Esophagus muscularis mucosa (tissue), 4 donors: ENCODE measurements around the gene PRKAR1B. TPM values are rescaled to one million over a fixed set of nuclear protein-coding genes. Genes with fewer than 3 reads are reported as not detected.

Experiments
- DNase-seq: peaks from one replicate; pipeline ENCODE4 v3.0.0-alpha.2; 2017; ENCODE audit errors: extremely low spot score
- H3K27ac ChIP-seq, 4 donors: fragments of 200-600 bp; sonication (generic); replicated peaks in 1 of 4; 1 replicate in 3 of 4; 2 replicates in 1 of 4; pipeline ENCODE4 v1.5.1; 2016 to 2019; ENCODE audit warnings: mild to moderate bottlenecking in 1 of 4
- H3K27me3 ChIP-seq, 4 donors: fragments of 200-600 bp; sonication (generic); one replicate each; pipeline versions ENCODE4 v1.5.1 to v1.6.0; 2016 to 2019
- H3K36me3 ChIP-seq, 4 donors: fragments of 200-600 bp; sonication (generic); one replicate each; pipeline ENCODE4 v1.5.1; 2016 to 2019
- H3K4me1 ChIP-seq, 4 donors: fragments of 200-600 bp; sonication (generic); one replicate each; pipeline ENCODE4 v1.5.1; 2016 to 2019
- H3K4me3 ChIP-seq, 4 donors: fragments of 200-600 bp; sonication (generic); 1 replicate in 2 of 4; 2 replicates in 2 of 4; pipeline ENCODE4 v1.5.1; 2016 to 2019; ENCODE audit warnings: mild to moderate bottlenecking in 4 of 4, moderate library complexity in 1 of 4
- H3K9me3 ChIP-seq, 4 donors: fragments of 200-600 bp; sonication (generic); 1 replicate in 3 of 4; 2 replicates in 1 of 4; pipeline ENCODE4 v1.5.1; 2016 to 2019
- CTCF ChIP-seq, 3 experiments: fragments of 200-600 bp in 2 of 3; fragments of 450-650 bp in 1 of 3; sonication (generic) in 2 of 3; IDR thresholded peaks; one replicate each; pipeline ENCODE4 v1.5.1; 2017 to 2019; ENCODE audit warnings: antibody characterized with exemption in 3 of 3, mild to moderate bottlenecking in 2 of 3, moderate library complexity in 1 of 3
- EP300 ChIP-seq: sonication (generic); formaldehyde crosslinking; IDR thresholded peaks from one replicate; pipeline ENCODE4 v1.6.1; 2017; ENCODE audit warnings: antibody characterized with exemption
- POLR2A ChIP-seq: fragments of 450-650 bp; IDR thresholded peaks from one replicate; pipeline ENCODE4 v1.6.1; 2017; ENCODE audit warnings: antibody characterized with exemption, moderate library complexity, mild to moderate bottlenecking, low read depth
- POLR2AphosphoS5 ChIP-seq, 2 donors: sonication (generic); formaldehyde crosslinking; IDR thresholded peaks; one replicate each; pipeline ENCODE4 v1.6.1; 2017; ENCODE audit warnings: antibody characterized with exemption in 2 of 2
- WGBS: methylation state at CpG from one replicate; pipeline ENCODE4 v1.1.5; 2018; 5-methylcytosine and 5-hydroxymethylcytosine counted together
- intact Hi-C: fragments of 100-400 bp; cut with DNase I; formaldehyde crosslinking; loops from one replicate; pipeline ENCODE4 v1.15.1; 2023
- total RNA-seq, 4 donors: library from RNA; depleted of rRNA; stranded (reverse); fragments of >200 nt; gene quantifications; one replicate each; pipeline versions ENCODE4 v1.1.0 to v1.2.1, GENCODE V29; 2016

The PRKAR1B gene
- total RNA-seq, 4 donors from 2014 or later, result 15.4 to 46.9 (median 31.4) TPM

- intact Hi-C loops, result no loop called here
- no peak for TF ChIP-seq CTCF (IDR thresholded peaks at IDR 0.05)
- no peak for TF ChIP-seq POLR2AphosphoS5 (IDR thresholded peaks at IDR 0.05)
- TF ChIP-seq POLR2A, result no peak
- TF ChIP-seq EP300, result no peak
- 96% methylated on average over 8 of the region's 12 CpGs for WGBS
These were observed 91.9 kb downstream of the PRKAR1B start for GRCh38 chr7:635227-635626.

DNA sequence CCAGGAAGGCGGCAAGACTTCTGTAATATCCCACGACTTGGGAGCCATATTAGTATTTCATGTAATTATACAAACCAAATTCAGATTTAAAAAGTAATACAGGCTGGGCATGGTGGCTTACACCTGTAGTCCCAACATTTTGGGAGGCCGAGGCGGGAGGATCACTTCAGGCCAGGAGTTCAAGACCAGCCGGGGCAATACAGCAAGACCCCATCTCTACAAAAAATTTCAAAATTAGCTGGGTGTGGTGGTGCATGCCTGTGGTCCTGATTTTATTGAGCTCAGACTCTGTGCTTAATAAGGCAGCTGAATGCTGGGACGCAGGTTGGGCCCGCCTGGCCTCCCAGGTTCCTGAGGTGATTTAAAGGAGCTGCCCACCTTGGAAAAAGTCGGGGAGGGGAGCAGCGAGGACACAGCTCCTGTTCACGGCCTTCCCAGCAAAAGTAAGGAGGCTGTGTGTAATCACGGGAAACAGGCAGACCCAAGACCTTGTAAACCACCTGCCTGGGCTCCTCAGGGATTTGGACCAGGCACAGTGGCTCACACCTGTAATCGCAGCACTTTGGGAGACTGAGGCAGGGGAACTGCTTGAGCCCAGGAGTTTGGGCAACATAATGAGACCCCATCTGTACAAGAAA is 93.6 kb downstream of the PRKAR1B start:
- DNase-seq, result no peak
- H3K4me1 ChIP-seq, result no peaks in the 10 kb centered on the region
- no peaks in the 10 kb centered on the region for H3K9me3 ChIP-seq
- H3K27me3 ChIP-seq, result no peaks in the 10 kb centered on the region
- intact Hi-C loops, result no loop called here
- no peak overlapping the region for H3K4me3 ChIP-seq
- no peak for TF ChIP-seq POLR2AphosphoS5 (IDR thresholded peaks at IDR 0.05)
- no peak for TF ChIP-seq CTCF (IDR thresholded peaks at IDR 0.05)
- TF ChIP-seq EP300, result no peak
- no peak for TF ChIP-seq POLR2A
- no peak overlapping the region for H3K27ac ChIP-seq
- 97% methylated on average over 11 of the region's 12 CpGs for WGBS
- peaks cover 0 to 4% (median 0%) of the 10 kb centered on the region in 4 donors for H3K36me3 ChIP-seq

More at GRCh38 chr7:635227-635626, 91.9 kb downstream of the PRKAR1B start:
- Histone ChIP-seq H3K9me3 (no peaks in the 10 kb centered on the region), H3K27ac (no peak overlapping the region), H3K4me1 (no peaks in the 10 kb centered on the region), H3K4me3 (no peak overlapping the region), H3K36me3 (peaks cover 0 to 4% (median 0%) of the 10 kb centered on the region in 4 donors), H3K27me3 (no peaks in the 10 kb centered on the region)
- no peak for DNase-seq

- Histone ChIP-seq H3K9me3 (no peaks in the 10 kb centered on the region), H3K27ac (no peak overlapping the region), H3K36me3 (peaks cover 0 to 4% (median 0%) of the 10 kb centered on the region in 4 donors), H3K4me3 (no peak overlapping the region), H3K27me3 (no peaks in the 10 kb centered on the region), H3K4me1 (no peaks in the 10 kb centered on the region)
- 92% methylated on average over 23 of the region's 23 CpGs for WGBS
- TF ChIP-seq POLR2A, result no peak
- TF ChIP-seq CTCF (IDR thresholded peaks at IDR 0.05), result no peak
- no peak for TF ChIP-seq POLR2AphosphoS5 (IDR thresholded peaks at IDR 0.05)
- TF ChIP-seq EP300, result no peak
- DNase-seq, result no peak
- intact Hi-C loops, result no loop called here
These were observed 94.3 kb downstream of the PRKAR1B start for GRCh38 chr7:632831-633210.

DNA sequence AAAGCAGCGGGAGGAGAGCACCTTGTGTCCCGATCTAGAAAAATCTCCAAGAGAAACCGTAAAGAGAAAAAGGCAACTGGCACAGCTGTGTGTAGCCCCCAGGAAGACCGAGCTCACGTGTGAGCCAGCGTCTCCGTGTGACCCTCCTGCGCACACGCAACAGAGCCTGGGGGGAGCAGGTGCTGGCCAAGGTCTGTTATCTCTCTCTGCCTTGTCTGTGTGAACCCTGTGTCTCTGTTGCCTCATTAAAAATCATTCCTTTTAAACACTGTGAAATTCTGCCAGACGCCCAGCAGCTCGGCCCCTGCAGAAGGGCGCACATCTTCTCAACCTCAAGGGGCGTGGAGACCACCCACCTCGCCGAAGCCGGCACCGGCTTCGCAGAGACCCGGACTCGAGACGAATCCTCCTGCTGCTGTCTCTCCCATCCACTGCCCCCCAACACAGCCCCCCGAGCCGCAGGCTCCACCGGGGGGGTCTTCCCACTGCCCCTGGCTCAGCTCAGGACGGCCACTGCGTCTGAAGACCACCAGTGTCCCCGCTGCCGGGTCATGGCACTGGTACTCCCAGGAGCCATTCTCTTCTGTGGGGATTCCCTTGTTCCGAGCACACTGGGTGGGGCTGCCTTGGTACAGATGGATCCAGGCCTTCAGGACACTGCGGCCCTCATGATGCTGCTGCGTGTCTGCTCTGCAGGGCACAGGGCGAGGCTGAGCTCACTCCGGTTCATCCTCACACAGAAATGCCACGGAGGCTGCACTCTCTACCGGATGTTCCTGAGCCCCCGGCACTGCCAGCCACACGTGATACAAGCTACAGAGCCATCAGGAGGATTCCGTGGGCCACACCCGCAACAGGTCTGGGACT is 94.9 kb downstream of the PRKAR1B start:
- Histone ChIP-seq H3K9me3 (no peaks in the 10 kb centered on the region), H3K4me3 (no peak overlapping the region), H3K36me3 (peaks cover 0 to 4% (median 0%) of the 10 kb centered on the region in 4 donors), H3K27me3 (no peaks in the 10 kb centered on the region), H3K4me1 (no peaks in the 10 kb centered on the region), H3K27ac (no peak overlapping the region)
- 91% methylated on average over 38 of the region's 39 CpGs for WGBS
- DNase-seq, result no peak
- intact Hi-C loops, result no loop called here
- no peak for TF ChIP-seq CTCF (IDR thresholded peaks at IDR 0.05)
- no peak for TF ChIP-seq EP300
- no peak for TF ChIP-seq POLR2A
- no peak for TF ChIP-seq POLR2AphosphoS5 (IDR thresholded peaks at IDR 0.05)
